Measurements from ENCODE around the gene FOXJ2. TPM values are rescaled to one million over a fixed set of nuclear protein-coding genes. Genes with fewer than 3 reads are reported as not detected.
"Not testable (repeated sequence)": the region's sequence is repeated elsewhere in the genome, so short reads cannot be mapped to it uniquely, and the experiment has no call there.

Gene FOXJ2
- total RNA-seq, 2 donors from 2014 or later = 18.9 to 19.5 TPM

DNA sequence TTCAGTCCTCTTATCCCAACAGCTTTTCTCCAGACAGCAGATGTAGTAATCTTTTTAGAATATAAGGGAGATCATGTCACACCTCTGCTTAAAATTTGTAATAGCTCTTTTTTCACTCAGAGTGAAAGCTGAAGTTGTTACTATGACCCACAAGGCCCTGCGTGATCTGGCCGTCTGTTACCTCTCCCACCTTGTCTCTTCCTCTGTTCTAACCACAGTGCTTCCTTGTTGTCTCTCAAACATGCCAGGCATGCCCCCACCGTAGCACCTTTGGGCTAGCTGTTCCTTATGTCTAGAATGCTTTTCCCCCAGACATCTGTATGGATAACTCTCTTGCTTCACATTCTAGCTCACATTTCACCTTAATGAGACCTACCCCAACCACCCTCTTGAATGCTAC lies 56.1 kb downstream of the FOXJ2 start:
- ATAC-seq = no peak
- no peak for DNase-seq
- intact Hi-C loops (cut with DNase I) = no loop called here

DNA sequence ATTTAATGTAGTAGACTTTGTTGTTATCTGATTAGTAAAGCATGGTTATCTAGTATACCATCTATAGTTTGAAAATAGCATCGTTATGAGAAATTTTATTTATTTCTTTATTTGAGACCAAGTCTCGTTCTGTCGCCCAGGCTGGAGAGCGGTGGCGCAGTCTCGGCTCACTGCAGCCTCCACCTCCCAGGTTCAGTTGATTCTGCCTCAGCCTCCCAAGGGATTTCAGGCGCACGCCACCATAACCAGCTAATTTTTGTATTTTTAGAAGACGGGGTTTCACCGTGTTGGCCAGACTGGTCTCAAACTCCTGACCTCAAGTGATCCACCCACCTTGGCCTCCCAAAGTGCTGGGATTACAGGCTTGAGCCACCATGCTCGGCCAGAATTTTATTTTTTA lies 56.8 kb downstream of the FOXJ2 start:
- ATAC-seq; DNase-seq; intact Hi-C loops (cut with DNase I): not testable (repeated sequence)

DNA sequence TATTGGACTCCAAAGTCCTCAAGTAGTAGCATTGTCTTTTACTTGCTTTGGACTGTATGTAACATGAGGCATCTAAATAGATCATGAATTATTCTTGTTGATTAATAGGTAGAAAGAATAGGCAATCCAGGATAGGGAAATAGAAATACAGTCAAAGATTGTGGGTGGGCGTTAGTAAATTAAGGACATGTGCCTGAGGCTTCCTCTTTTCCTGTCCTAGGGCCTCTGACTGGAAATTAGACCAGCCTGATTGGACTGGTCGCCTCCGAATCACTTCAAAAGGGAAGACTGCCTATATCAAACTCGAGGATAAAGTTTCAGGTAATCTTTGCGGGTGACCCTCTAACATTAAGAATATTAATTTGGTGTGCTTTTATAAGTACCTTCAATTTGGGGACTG lies 57.2 kb downstream of the FOXJ2 start:
- DNase-seq (no peak), ATAC-seq (no peak)
- intact Hi-C loops (cut with DNase I) = no loop called here

DNA sequence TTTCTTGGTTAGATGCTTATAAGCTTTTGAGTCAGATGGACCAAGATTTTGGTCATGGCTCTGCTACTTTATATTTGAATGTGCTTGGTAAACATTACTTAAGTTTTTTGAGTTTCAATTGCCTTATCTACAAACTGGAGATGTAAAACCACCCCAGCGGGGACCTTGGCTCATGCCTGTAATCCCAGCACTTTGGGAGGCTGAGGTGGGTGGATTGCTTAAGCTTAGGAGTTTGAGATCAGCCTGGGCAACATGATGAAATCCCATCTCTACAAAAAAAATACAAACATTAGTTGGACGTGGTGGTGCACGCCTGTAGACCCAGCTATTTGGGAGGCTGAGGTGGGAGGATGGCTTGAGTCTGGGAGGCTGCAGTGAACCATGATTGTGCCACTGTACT lies 60.8 kb downstream of the FOXJ2 start:
- intact Hi-C loops (cut with DNase I) = no loop called here
- DNase-seq (no peak), ATAC-seq (no peak)

DNA sequence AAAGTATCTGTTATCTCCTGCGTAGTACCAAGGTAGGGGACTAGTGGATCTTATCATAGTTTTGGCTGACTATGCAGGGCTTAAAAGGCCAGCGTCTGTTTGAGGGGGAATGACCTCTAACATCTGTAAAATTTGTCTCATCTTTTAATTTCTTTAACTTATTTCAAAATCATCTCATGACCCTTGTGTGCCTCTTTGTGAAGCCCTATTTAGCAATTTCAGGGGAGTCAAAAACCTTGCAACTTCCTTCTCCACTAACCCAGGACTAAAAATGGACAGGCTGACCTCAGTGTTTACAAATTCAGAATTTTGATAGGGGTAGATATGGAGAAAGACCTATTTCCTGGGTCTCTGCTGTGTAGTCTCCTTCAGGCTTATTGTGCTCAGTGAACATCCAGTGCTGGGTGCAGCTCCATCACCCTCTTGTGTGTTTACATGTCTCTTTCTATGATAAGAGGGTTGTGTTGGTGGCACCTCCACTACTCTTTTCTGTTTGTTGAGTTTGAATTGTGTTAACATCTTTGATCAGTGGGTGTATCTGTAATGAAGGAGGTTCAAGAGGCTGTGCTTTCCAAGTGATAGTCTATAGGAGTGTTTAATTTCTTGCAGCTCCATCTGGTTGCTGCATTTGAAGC lies 63.9 kb downstream of the FOXJ2 start:
- ATAC-seq (no peak), DNase-seq (no peak)
- intact Hi-C loops (cut with DNase I) = no loop called here

DNA sequence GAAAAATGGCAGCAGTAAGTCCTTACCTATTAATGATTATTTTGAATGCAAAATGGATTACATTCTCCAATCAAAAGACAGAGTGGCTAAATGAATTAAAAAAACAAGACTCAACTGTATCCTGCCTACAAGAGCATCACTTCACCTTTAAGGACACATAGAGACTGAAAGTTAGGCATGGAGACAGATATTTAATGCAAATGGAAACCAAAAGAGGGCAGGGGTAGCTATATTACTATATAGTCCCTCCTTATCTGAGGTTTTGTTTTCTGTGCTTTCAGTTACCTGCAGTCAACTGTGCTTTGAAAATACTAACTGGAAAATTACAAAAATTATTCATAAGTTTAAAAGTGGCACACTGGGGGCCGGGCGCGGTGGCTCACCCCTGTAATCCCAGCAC lies 66.7 kb downstream of the FOXJ2 start:
- no peak for DNase-seq
- intact Hi-C loops (cut with DNase I) = no loop called here
- ATAC-seq = no peak

Other genes starting within 250 kb of the FOXJ2 start
- not detected for gene NANOG, start 243.3 kb upstream of the FOXJ2 start, total RNA-seq
- 1 to 10 TPM in 1 of 2 donors, under 1 TPM in 1; 0.29 to 1.3 TPM for gene SLC2A14, start 159.8 kb upstream of the FOXJ2 start, total RNA-seq
- 10 to 100 TPM; 21.6 to 33.5 TPM for gene SLC2A3, start 96.5 kb upstream of the FOXJ2 start, total RNA-seq
- gene C3AR1, start 33.6 kb downstream of the FOXJ2 start, total RNA-seq = 10 to 100 TPM; 10.4 to 22.0 TPM
- gene NECAP1, start 49.6 kb downstream of the FOXJ2 start, total RNA-seq = 10 to 100 TPM; 21.2 to 28.8 TPM
- gene CLEC4A, start 90.9 kb downstream of the FOXJ2 start, total RNA-seq = 1 to 10 TPM; 1.0 to 1.7 TPM
- not detected for gene ZNF705A, start 124.3 kb downstream of the FOXJ2 start, total RNA-seq
- gene FAM90A1, start 194.9 kb downstream of the FOXJ2 start, total RNA-seq = under 1 TPM; 0.16 to 0.62 TPM

Measured in left cardiac atrium (tissue), 4 donors.